ENCODE data around the gene GEMIN4. TPM values are rescaled to one million over a fixed set of nuclear protein-coding genes. Genes with fewer than 3 reads are reported as not detected.

The GEMIN4 gene
- total RNA-seq, 2 experiments from 2014 or later = 41.4 to 45.8 TPM

- Mint-ChIP-seq H3K36me3 (ENCODE audit: low read depth) (no peaks in the 10 kb centered on the region), H3K27ac (no peak overlapping the region), H3K27me3 (ENCODE audit: low read depth) (no peaks in the 10 kb centered on the region), H3K4me3 (no peak overlapping the region), H3K9me3 (ENCODE audit: insufficient read depth) (no peaks in the 10 kb centered on the region), H3K4me1 (ENCODE audit: low read depth) (no peaks in the 10 kb centered on the region)
- POLR2A ChIA-PET = no interaction called here
- no peak for DNase-seq
- CTCF ChIA-PET = interaction anchor here (0.9 kb wide), 1 partner anchor 260 kb away, joined by 3 read pairs; no protein-coding TSS in a partner anchor
- no peak for ATAC-seq
Measured at GRCh38 chr17:721540-721937, 30.5 kb downstream of the GEMIN4 start.

- no peaks in the 10 kb centered on the region for H3K36me3 Mint-ChIP-seq (ENCODE audit: low read depth)
- no peak for DNase-seq
- no peaks in the 10 kb centered on the region for H3K27me3 Mint-ChIP-seq (ENCODE audit: low read depth)
- no peak overlapping the region for H3K27ac Mint-ChIP-seq
- CTCF ChIA-PET = interaction anchor here (0.9 kb wide), 1 partner anchor 260 kb away, joined by 3 read pairs; no protein-coding TSS in a partner anchor
- no peaks in the 10 kb centered on the region for H3K9me3 Mint-ChIP-seq (ENCODE audit: insufficient read depth)
- no peak overlapping the region for H3K4me3 Mint-ChIP-seq
- no peaks in the 10 kb centered on the region for H3K4me1 Mint-ChIP-seq (ENCODE audit: low read depth)
- no peak for ATAC-seq
- POLR2A ChIA-PET = no interaction called here
Measured at GRCh38 chr17:720706-721539, 31.1 kb downstream of the GEMIN4 start.

GRCh38 chr17:718075-718474 lies 34.0 kb downstream of the GEMIN4 start:
- DNase-seq = no peak
- Mint-ChIP-seq H3K4me1 (ENCODE audit: low read depth) (peaks cover 12% of the 10 kb centered on the region), H3K27ac (no peak overlapping the region), H3K27me3 (ENCODE audit: low read depth) (no peaks in the 10 kb centered on the region), H3K4me3 (no peak overlapping the region), H3K9me3 (ENCODE audit: insufficient read depth) (no peaks in the 10 kb centered on the region), H3K36me3 (ENCODE audit: low read depth) (peaks cover 2% of the 10 kb centered on the region)
- ATAC-seq = no peak
- ChIA-PET POLR2A (interaction anchor here (1.0 kb wide), 1 partner anchor 279 kb away, joined by 3 read pairs; the partner anchor contains the start of gene TIMM22), CTCF (interaction anchor here (0.6 to 1.5 kb wide), 6 partner anchors 13 to 263 kb away, joined by 3 to 5 read pairs (median 3); no protein-coding TSS in a partner anchor)

- Mint-ChIP-seq H3K36me3 (ENCODE audit: low read depth) (peaks cover 24% of the 10 kb centered on the region), H3K4me1 (ENCODE audit: low read depth) (peaks cover 12% of the 10 kb centered on the region), H3K9me3 (ENCODE audit: insufficient read depth) (no peaks in the 10 kb centered on the region), H3K27me3 (ENCODE audit: low read depth) (no peaks in the 10 kb centered on the region), H3K27ac (no peak overlapping the region), H3K4me3 (no peak overlapping the region)
- no peak for ATAC-seq
- POLR2A ChIA-PET = no interaction called here
- CTCF ChIA-PET = interaction anchor here (1.1 to 11.0 kb wide), 2 partner anchors 296 to 297 kb away, joined by 4 to 209 read pairs; a partner anchor contains a TSS
- no peak for DNase-seq
Measured at GRCh38 chr17:708132-708531, 43.9 kb downstream of the GEMIN4 start.

- no peak for ATAC-seq
- CTCF ChIA-PET = interaction anchor here (1.1 to 11.0 kb wide), 3 partner anchors 13 to 294 kb away, joined by 3 to 209 read pairs (median 3); a partner anchor contains a TSS
Measured at GRCh38 chr17:705863-706262, 46.2 kb downstream of the GEMIN4 start.

GRCh38 chr17:705011-705410 lies 47.1 kb downstream of the GEMIN4 start:
- H3K9me3 Mint-ChIP-seq (ENCODE audit: insufficient read depth) = no peaks in the 10 kb centered on the region
- DNase-seq (no peak), ATAC-seq (no peak)
- H3K4me1 Mint-ChIP-seq (ENCODE audit: low read depth) = no peaks in the 10 kb centered on the region
- no peak overlapping the region for H3K4me3 Mint-ChIP-seq
- peaks cover 24% of the 10 kb centered on the region for H3K36me3 Mint-ChIP-seq (ENCODE audit: low read depth)
- ChIA-PET CTCF (interaction anchor here (1.0 to 11.0 kb wide), 4 partner anchors 13 to 293 kb away, joined by 3 to 209 read pairs (median 3); a partner anchor contains a TSS), POLR2A (no interaction called here)
- no peaks in the 10 kb centered on the region for H3K27me3 Mint-ChIP-seq (ENCODE audit: low read depth)
- H3K27ac Mint-ChIP-seq = no peak overlapping the region

More at GRCh38 chr17:705863-706262, 46.2 kb downstream of the GEMIN4 start:
- POLR2A ChIA-PET = no interaction called here
- no peak overlapping the region for H3K27ac Mint-ChIP-seq
- no peaks in the 10 kb centered on the region for H3K4me1 Mint-ChIP-seq (ENCODE audit: low read depth)
- H3K9me3 Mint-ChIP-seq (ENCODE audit: insufficient read depth) = no peaks in the 10 kb centered on the region
- no peak overlapping the region for H3K4me3 Mint-ChIP-seq
- peaks cover 24% of the 10 kb centered on the region for H3K36me3 Mint-ChIP-seq (ENCODE audit: low read depth)
- H3K27me3 Mint-ChIP-seq (ENCODE audit: low read depth) = no peaks in the 10 kb centered on the region
- DNase-seq = no peak

GRCh38 chr17:704111-704864 lies 47.8 kb downstream of the GEMIN4 start:
- ATAC-seq (no peak), DNase-seq (no peak)
- Mint-ChIP-seq H3K4me3 (no peak overlapping the region), H3K9me3 (ENCODE audit: insufficient read depth) (no peaks in the 10 kb centered on the region), H3K36me3 (ENCODE audit: low read depth) (peaks cover 18% of the 10 kb centered on the region), H3K4me1 (ENCODE audit: low read depth) (no peaks in the 10 kb centered on the region), H3K27ac (no peak overlapping the region), H3K27me3 (ENCODE audit: low read depth) (no peaks in the 10 kb centered on the region)
- POLR2A ChIA-PET = no interaction called here
- CTCF ChIA-PET = interaction anchor here (0.7 to 11.0 kb wide), 4 partner anchors 55 to 293 kb away, joined by 3 to 209 read pairs (median 4); a partner anchor contains a TSS

GRCh38 chr17:703081-703875 lies 48.8 kb downstream of the GEMIN4 start:
- CTCF ChIA-PET = interaction anchor here (1.3 to 11.0 kb wide), 2 partner anchors 278 to 292 kb away, joined by 6 to 209 read pairs; a partner anchor contains a TSS
- no peak for ATAC-seq
- Mint-ChIP-seq H3K27ac (no peak overlapping the region), H3K27me3 (ENCODE audit: low read depth) (no peaks in the 10 kb centered on the region), H3K9me3 (ENCODE audit: insufficient read depth) (no peaks in the 10 kb centered on the region), H3K36me3 (ENCODE audit: low read depth) (peaks cover 12% of the 10 kb centered on the region), H3K4me1 (ENCODE audit: low read depth) (no peaks in the 10 kb centered on the region), H3K4me3 (no peak overlapping the region)
- POLR2A ChIA-PET = no interaction called here
- no peak for DNase-seq

- no peaks in the 10 kb centered on the region for H3K27me3 Mint-ChIP-seq (ENCODE audit: low read depth)
- ATAC-seq = peak; percentile 55
- no peak overlapping the region for H3K27ac Mint-ChIP-seq
- POLR2A ChIA-PET = interaction anchor here (0.9 to 1.0 kb wide), 2 partner anchors 289 kb away, joined by 3 to 4 read pairs; no protein-coding TSS in a partner anchor
- no peaks in the 10 kb centered on the region for H3K4me1 Mint-ChIP-seq (ENCODE audit: low read depth)
- H3K4me3 Mint-ChIP-seq = no peak overlapping the region
- H3K36me3 Mint-ChIP-seq (ENCODE audit: low read depth) = peaks cover 16% of the 10 kb centered on the region
- DNase-seq = no peak
- no peaks in the 10 kb centered on the region for H3K9me3 Mint-ChIP-seq (ENCODE audit: insufficient read depth)
- CTCF ChIA-PET = interaction anchor here (0.6 to 11.0 kb wide), 32 partner anchors 9 to 555 kb away, joined by 3 to 209 read pairs (median 5); partner anchors contain the start of genes GEMIN4, GLOD4, MRM3 and NXN
Measured at GRCh38 chr17:700504-701094, 51.5 kb downstream of the GEMIN4 start.

- H3K9me3 Mint-ChIP-seq (ENCODE audit: insufficient read depth) = no peaks in the 10 kb centered on the region
- H3K36me3 Mint-ChIP-seq (ENCODE audit: low read depth) = peaks cover 24% of the 10 kb centered on the region
- ATAC-seq = no peak
Measured at GRCh38 chr17:699345-699744, 52.7 kb downstream of the GEMIN4 start.

More at GRCh38 chr17:699345-699744, 52.7 kb downstream of the GEMIN4 start:
- POLR2A ChIA-PET = interaction anchor here (0.9 kb wide), 1 partner anchor 287 kb away, joined by 3 read pairs; no protein-coding TSS in a partner anchor
- H3K4me1 Mint-ChIP-seq (ENCODE audit: low read depth) = no peaks in the 10 kb centered on the region
- H3K27me3 Mint-ChIP-seq (ENCODE audit: low read depth) = no peaks in the 10 kb centered on the region
- CTCF ChIA-PET = interaction anchor here (0.9 to 11.0 kb wide), 18 partner anchors 10 to 388 kb away, joined by 3 to 209 read pairs (median 8); partner anchors contain the start of genes GEMIN4, NXN, TIMM22 and VPS53
- no peak for DNase-seq
- H3K27ac Mint-ChIP-seq = no peak overlapping the region
- no peak overlapping the region for H3K4me3 Mint-ChIP-seq
